Aorta (tissue), 5 donors: Measurements from ENCODE around the gene PMVK. TPM values are rescaled to one million over a fixed set of nuclear protein-coding genes. Genes with fewer than 3 reads are reported as not detected.

Source experiments
- ATAC-seq: fragments of 200-7000 bp; cut with Tn5 transposase; one replicate; pipeline ENCODE4 v1.9.1; 2022; ENCODE audit warnings: moderate library complexity; ENCODE audit not compliant: low FRiP score
- DNase-seq, 2 donors: peaks; one replicate each; pipeline ENCODE4 v3.0.0-alpha.2; 2020
- H3K27ac ChIP-seq, 2 donors: one replicate each; pipeline ENCODE4 v1.5.1; 2013; ENCODE audit warnings: low read length in 2 of 2, mild to moderate bottlenecking in 2 of 2, moderate library complexity in 2 of 2, control low read depth in 1 of 2, inconsistent platforms in 1 of 2, low read depth in 1 of 2
- H3K27me3 ChIP-seq, 2 donors: one replicate each; pipeline ENCODE4 v1.6.1; 2013; ENCODE audit warnings: control low read depth in 1 of 2, low read length in 1 of 2, mild to moderate bottlenecking in 1 of 2, moderate library complexity in 1 of 2; ENCODE audit not compliant: insufficient read depth in 2 of 2, control insufficient read depth in 1 of 2
- H3K36me3 ChIP-seq, 2 donors: one replicate each; pipeline ENCODE4 v1.6.1; 2013; ENCODE audit warnings: control low read depth in 1 of 2, low read length in 1 of 2, mild to moderate bottlenecking in 1 of 2; ENCODE audit not compliant: insufficient read depth in 2 of 2, control insufficient read depth in 1 of 2
- H3K4me1 ChIP-seq, 2 donors: one replicate each; pipeline ENCODE4 v1.6.1; 2013; ENCODE audit warnings: low read length in 2 of 2, control low read depth in 1 of 2, mild to moderate bottlenecking in 1 of 2, moderate library complexity in 1 of 2; ENCODE audit not compliant: insufficient read depth in 2 of 2, control insufficient read depth in 1 of 2
- H3K4me3 ChIP-seq, 2 donors: one replicate each; pipeline ENCODE4 v1.5.1; 2013; ENCODE audit warnings: low read length in 2 of 2, control low read depth in 1 of 2, mild to moderate bottlenecking in 1 of 2
- H3K9me3 ChIP-seq: one replicate; pipeline ENCODE4 v1.6.1; 2013; ENCODE audit warnings: mild to moderate bottlenecking, low read length; ENCODE audit not compliant: control insufficient read depth
- WGBS, 2 donors: extraction: QIAGEN DNeasy Blood & Tissue Kit; methylation state at CpG; one replicate each; pipeline ENCODE4 v1.1.7; 2013; 5-methylcytosine and 5-hydroxymethylcytosine counted together
- intact Hi-C, 2 donors: fragments of 100-400 bp; cut with DNase I; formaldehyde crosslinking; loops; one replicate each; pipeline versions ENCODE4 v1.14.2 to v1.15.0; 2022
- polyA plus RNA-seq, 2 donors: library from polyadenylated mRNA; stranded (reverse); fragments of 200-250 nt; gene quantifications; one replicate each; pipeline ENCODE4 v1.2.3, GENCODE V29; 2013
- total RNA-seq, 2 donors: library from RNA; stranded (reverse); fragmentation: NEBNext Ultra II Directional; extraction: Animal tissue kit (Norgen Biotek cat#: 25700); gene quantifications; one replicate each; pipeline ENCODE4 v1.2.1, GENCODE V29; 2021
- donor health status: healthy with polysubstance abuse.
- donor health status: Bipolar disorder and iron deficiency.
- donor health status: DM: no; HTN: no; CAD: no.
- donor health status: DM: no; HTN: no; CAD: no.
- donor health status: DM: yes; HTN: yes; CAD: no.

PMVK gene
- total and polyA plus RNA-seq, 4 donors, result 21.9 to 52.7 (median 33.8) TPM

DNA sequence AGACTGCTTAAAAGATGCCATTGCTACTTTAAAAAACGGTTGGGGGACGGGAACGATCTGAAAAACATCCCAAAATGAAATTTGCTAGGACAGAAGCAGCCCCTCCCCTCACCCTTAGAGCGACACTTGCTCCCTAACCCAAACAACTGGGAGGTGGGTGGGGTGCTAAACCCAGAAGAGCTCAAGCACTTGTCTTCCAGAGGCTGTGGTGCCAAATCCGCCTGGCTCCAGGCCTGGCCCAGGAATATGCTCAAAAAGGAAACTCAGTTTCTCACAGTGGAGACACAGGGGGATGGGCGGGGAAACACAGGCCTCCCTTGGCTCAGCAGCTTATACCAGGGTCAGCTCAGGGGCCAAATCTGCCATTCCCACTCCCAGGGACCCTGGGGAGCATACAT is 20.0 kb upstream of the PMVK start:
- Histone ChIP-seq H3K27ac (peak overlapping the region in 1 of 2 donors; percentile 86), H3K4me3 (peak overlapping the region; percentile 21 to 74), H3K9me3 (no peaks in the 10 kb centered on the region), H3K27me3 (no peaks in the 10 kb centered on the region), H3K36me3 (no peaks in the 10 kb centered on the region), H3K4me1 (peaks cover 0 to 5% of the 10 kb centered on the region in 2 donors)
- DNase-seq (peak in 1 of 2 donors; percentile 64), ATAC-seq (peak; percentile 53)
- intact Hi-C loops, result loop anchor here in 1 of 2 donors (5.0 kb wide), 1 partner anchor 61 kb away; no protein-coding TSS in a partner anchor
- 2 to 3% methylated on average over 6 of the region's 6 CpGs for WGBS, 2 donors

DNA sequence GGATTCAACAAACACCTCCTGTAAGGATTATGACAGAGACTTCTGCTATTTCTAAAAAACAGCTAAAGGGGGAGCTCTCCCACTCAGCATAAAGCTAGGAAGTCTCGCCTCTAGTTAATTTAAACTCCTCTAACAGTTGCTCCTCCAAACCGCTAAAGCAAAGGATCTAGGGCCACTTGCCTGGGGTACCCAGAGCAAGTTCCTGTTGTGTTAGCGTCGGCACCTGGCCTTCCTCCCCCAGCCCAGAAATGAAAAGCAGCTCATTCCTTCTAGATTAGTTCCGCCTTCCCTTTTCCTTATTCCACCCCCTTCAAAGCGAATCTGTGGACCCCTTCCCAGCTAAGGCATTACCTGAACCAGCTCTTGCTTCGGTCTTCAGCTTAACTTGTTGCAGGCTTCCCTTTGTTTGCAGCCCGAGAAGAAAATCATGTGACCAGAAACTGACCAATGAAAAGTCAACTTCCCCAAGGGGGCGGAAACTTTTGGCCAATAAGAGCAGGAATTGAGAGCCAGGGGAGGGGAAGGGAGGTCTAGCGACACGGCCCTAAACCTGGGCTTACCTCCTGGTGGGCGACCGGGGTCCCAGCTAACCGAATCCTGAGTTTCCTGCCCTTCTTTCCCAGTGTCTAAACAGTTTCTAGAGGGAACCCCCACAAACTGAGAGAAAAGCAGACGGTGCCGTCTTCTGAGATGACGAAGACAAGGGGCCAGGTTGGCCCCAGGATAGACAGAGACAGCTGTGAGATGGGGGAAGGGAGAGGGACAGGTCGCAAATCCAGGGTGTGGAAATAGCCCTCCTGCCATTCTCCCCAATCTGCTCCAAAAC is 19.4 kb upstream of the PMVK start, which contains the start of gene PBXIP1:
PBXIP1 (minus strand) TSS at position 382 of the 826 bp plus-strand sequence. CDS start 2,378 bp downstream, outside the sequence.
- Histone ChIP-seq H3K27me3 (no peaks in the 10 kb centered on the region), H3K36me3 (no peaks in the 10 kb centered on the region), H3K27ac (peak within 1 kb of the TSS; percentile 8 to 86), H3K4me3 (peak within 1 kb of the TSS; percentile 72 to 74), H3K4me1 (peaks cover 0 to 5% of the 10 kb centered on the region in 2 donors), H3K9me3 (no peaks in the 10 kb centered on the region)
- ATAC-seq (peak; percentile 90), DNase-seq (peak in 1 of 2 donors; percentile 79)
- intact Hi-C loops, result loop anchor here in 1 of 2 donors (5.0 kb wide), 1 partner anchor 61 kb away; no protein-coding TSS in a partner anchor
- WGBS, 2 donors, result 0% methylated on average over 18 of the region's 18 CpGs

DNA sequence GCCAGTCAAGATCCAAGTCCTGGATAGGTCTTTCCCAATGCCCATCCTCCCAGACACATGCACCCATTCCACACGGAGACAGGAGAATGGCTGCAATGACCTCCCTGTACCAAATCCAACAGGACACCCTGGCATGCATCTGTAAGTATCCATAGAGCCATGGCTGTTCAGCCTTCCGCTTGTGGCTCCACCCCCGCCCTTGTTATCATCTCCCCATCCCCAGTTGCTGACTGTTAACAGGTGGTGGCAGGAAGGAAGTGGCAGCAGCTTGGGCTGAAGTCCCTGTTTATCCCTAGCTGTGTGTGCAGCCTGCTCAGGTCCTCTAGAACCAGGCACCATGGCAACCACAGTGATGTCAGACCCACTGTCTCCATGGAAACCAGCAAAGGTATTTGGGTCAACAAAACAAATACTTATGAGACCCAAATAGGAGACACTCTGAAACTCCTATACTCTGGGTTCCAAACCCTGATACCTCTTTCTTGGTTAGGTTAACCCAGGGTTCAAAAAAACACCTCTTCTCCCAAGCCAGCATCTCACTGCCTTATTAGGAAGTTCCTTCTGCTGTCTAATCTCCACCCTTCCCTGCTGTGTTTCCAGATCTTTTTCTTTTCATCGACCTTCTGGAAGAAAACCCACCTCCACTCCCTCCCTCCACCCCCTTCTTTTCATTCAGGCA is 18.7 kb upstream of the PMVK start:
- ATAC-seq (peak; percentile 43), DNase-seq (peak in 1 of 2 donors; percentile 71)
- peak overlapping the region; percentile 72 to 74 for H3K4me3 ChIP-seq
- peaks cover 0 to 5% of the 10 kb centered on the region in 2 donors for H3K4me1 ChIP-seq
- intact Hi-C loops, result loop anchor here in 1 of 2 donors (5.0 kb wide), 1 partner anchor 62 kb away; no protein-coding TSS in a partner anchor
- no peaks in the 10 kb centered on the region for H3K36me3 ChIP-seq
- WGBS, 2 donors, result 9 to 10% methylated on average over 4 of the region's 4 CpGs
- H3K27me3 ChIP-seq, result no peaks in the 10 kb centered on the region
- no peaks in the 10 kb centered on the region for H3K9me3 ChIP-seq
- H3K27ac ChIP-seq, result peak overlapping the region; percentile 8 to 79

DNA sequence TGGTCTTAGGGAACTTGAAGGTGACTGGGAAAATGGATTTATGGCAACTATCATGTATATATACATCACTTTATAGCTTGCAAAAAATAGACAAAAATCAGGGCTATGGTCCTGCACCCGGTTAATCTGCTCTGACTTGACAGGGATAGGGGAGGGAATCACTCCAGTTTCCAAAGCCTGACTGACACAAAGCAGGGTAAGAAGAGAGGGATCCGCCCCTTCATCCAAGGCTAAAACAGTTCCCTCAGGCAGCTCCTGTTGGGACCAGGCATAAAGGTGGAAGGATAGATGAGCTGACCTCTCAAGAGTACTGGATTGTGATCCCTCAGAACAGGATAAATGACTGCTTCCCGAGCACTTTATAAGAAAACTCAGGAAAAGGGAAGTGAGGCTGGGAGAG is 18.0 kb upstream of the PMVK start:
- ATAC-seq (no peak), DNase-seq (no peak)
- Histone ChIP-seq H3K27me3 (no peaks in the 10 kb centered on the region), H3K4me1 (peaks cover 0 to 5% of the 10 kb centered on the region in 2 donors), H3K36me3 (no peaks in the 10 kb centered on the region), H3K9me3 (no peaks in the 10 kb centered on the region), H3K4me3 (no peak overlapping the region), H3K27ac (no peak overlapping the region)
- intact Hi-C loops, result no loop called here
- WGBS, 2 donors, result 61 to 62% methylated on average over 3 of the region's 3 CpGs

DNA sequence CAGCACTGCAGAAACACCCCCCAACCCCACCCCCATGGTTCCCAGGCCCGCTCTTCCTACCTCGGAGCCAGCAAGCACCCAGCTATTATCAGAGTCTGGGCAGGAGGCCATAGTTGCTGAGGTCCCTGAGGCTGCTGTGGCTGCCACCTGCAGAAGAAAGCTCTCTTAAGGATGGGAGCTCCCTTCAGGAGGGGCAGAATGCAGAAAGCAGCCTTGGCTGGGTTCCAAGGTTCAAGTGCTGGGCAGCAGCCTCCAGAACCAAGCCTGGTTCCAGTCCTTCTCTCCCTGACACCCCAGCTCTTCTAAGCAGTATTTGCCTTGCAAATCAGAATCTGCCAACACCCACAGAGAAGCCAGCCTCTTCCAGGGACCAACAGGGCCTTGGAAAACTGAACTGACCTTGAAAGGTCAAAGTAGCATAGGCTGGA is 17.1 kb upstream of the PMVK start:
- Histone ChIP-seq H3K9me3 (no peaks in the 10 kb centered on the region), H3K36me3 (no peaks in the 10 kb centered on the region), H3K27ac (no peak overlapping the region), H3K27me3 (no peaks in the 10 kb centered on the region), H3K4me3 (no peak overlapping the region), H3K4me1 (peaks cover 0 to 5% of the 10 kb centered on the region in 2 donors)
- ATAC-seq (no peak), DNase-seq (no peak)
- 31 to 39% methylated on average over 2 of the region's 2 CpGs for WGBS, 2 donors
- intact Hi-C loops, result no loop called here

DNA sequence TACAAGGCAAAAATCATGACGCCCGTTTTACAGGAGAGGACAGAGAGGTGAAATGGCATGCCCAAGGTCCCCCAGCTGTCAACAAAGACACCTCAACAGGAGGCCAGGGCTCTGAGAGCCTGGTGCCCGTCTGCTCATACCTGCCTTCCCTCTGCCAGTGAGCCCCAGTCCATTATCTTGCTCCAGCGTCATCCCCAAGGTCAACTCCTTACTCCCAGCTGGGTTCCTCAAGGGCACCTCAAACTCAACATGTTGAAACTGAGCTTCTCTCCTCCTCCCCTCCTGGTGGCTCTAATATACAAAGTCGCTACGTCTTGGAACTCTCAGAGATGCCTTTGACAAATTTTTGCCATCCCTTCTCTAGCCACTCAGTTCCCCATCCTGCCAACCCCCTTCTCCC is 16.1 kb upstream of the PMVK start:
- intact Hi-C loops, result no loop called here
- H3K4me3 ChIP-seq, result no peak overlapping the region
- peaks cover 0 to 5% of the 10 kb centered on the region in 2 donors for H3K4me1 ChIP-seq
- 76 to 81% methylated on average over 6 of the region's 6 CpGs for WGBS, 2 donors
- ATAC-seq, result no peak
- H3K36me3 ChIP-seq, result no peaks in the 10 kb centered on the region
- DNase-seq, result no peak
- H3K27me3 ChIP-seq, result no peaks in the 10 kb centered on the region
- H3K9me3 ChIP-seq, result no peaks in the 10 kb centered on the region
- no peak overlapping the region for H3K27ac ChIP-seq

DNA sequence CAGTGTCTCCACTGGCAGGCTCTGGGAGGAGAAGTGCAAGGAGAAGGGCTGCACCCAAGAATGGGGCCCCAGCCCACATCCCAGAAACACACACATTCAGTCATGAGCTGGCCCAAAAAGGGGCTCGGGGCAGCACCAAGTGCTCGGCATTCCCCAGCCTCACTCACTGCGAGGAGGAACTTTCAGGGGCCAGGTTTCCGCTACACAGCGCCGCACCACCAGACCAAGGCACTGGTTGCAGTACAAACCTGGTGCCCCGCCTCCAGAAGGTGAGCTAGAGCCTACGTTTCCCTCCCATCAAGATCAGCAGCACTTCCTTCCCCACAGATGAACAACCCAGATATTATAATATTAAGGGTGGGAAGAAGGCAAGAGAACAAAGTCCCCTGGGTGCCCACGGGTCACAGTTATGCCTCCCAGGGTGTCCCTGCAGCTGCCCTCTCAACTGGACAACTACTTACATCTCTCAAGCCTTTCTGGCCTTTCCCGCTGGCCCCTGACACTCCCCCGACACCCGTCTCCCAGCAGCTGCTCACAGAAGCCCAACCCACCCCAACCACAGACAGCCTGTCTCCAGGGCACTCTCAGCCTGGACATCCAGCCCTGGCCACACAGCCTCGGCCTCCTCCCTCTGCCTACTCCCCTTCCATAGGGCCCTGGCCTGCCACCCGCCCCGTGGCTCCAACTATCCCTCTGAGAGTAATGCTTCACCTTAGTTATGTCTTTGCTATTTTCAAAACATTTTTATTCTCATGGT is 15.6 kb upstream of the PMVK start:
- peaks cover 0 to 5% of the 10 kb centered on the region in 2 donors for H3K4me1 ChIP-seq
- DNase-seq, result no peak
- ATAC-seq, result no peak
- no peak overlapping the region for H3K4me3 ChIP-seq
- WGBS, 2 donors, result 78 to 79% methylated on average over 15 of the region's 15 CpGs
- intact Hi-C loops, result no loop called here
- H3K9me3 ChIP-seq, result no peaks in the 10 kb centered on the region
- H3K27me3 ChIP-seq, result no peaks in the 10 kb centered on the region
- H3K36me3 ChIP-seq, result no peaks in the 10 kb centered on the region
- H3K27ac ChIP-seq, result no peak overlapping the region

DNA sequence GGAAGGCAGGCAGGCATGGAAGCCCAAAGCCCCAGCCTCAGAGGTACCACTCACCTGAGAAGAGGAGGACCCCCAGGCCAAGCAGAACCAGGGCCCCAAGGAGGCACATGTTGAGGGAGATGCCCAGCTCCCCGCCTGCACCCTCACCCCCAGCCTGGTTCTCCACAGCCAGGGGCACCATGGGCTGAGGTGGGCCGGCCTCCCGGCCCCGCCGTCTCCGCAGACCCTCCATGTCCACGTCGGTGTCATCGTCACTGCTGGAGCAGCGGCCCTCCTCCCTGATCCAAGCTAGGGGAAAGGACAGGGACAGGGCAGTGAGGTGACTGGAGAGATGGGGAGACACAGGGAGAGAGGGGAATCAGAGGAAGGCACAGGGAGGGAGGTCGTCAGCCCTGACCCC is 11.6 kb upstream of the PMVK start:
- Histone ChIP-seq H3K36me3 (no peaks in the 10 kb centered on the region), H3K4me1 (no peaks in the 10 kb centered on the region), H3K27ac (no peak overlapping the region), H3K27me3 (no peaks in the 10 kb centered on the region), H3K4me3 (no peak overlapping the region), H3K9me3 (no peaks in the 10 kb centered on the region)
- DNase-seq (no peak), ATAC-seq (no peak)
- 93 to 97% methylated on average over 11 of the region's 11 CpGs for WGBS, 2 donors
- intact Hi-C loops, result no loop called here
